Prostate gland (tissue), 2 donors: ENCODE data around the gene REM2. TPM values are rescaled to one million over a fixed set of nuclear protein-coding genes. Genes with fewer than 3 reads are reported as not detected.

ENCODE experiments used
- DNase-seq: peaks from one replicate; pipeline ENCODE4 v3.0.0-alpha.2; 2019; ENCODE audit warnings: low spot score
- H3K27ac ChIP-seq, 2 donors: fragments of 200-600 bp; sonication (generic); 2 replicates each; pipeline ENCODE4 v1.5.1; 2017 to 2019
- H3K27me3 ChIP-seq: fragments of 200-600 bp; sonication (generic); replicated peaks from 2 replicates; pipeline ENCODE4 v1.5.1; 2019; ENCODE audit not compliant: insufficient read depth
- H3K36me3 ChIP-seq, 2 donors: fragments of 200-600 bp; sonication (generic); 1 replicate in 1 of 2; 2 replicates in 1 of 2; pipeline versions ENCODE4 v1.5.1 to v1.8.1; 2017 to 2019
- H3K4me1 ChIP-seq: fragments of 200-600 bp; sonication (generic); replicated peaks from 2 replicates; pipeline ENCODE4 v1.5.1; 2019
- H3K4me3 ChIP-seq, 2 donors: fragments of 200-600 bp; sonication (generic); 2 replicates each; pipeline ENCODE4 v1.5.1; 2017 to 2019
- H3K9me3 ChIP-seq: fragments of 200-600 bp; sonication (generic); 2 replicates; pipeline ENCODE4 v1.5.1; 2017
- POLR2A ChIP-seq: fragments of 450-650 bp; IDR thresholded peaks from one replicate; pipeline ENCODE4 v1.6.1; 2016; ENCODE audit warnings: antibody characterized with exemption, mild to moderate bottlenecking
- POLR2AphosphoS5 ChIP-seq: sonication (generic); formaldehyde crosslinking; IDR thresholded peaks from one replicate; pipeline ENCODE4 v1.6.1; 2017; ENCODE audit warnings: antibody characterized with exemption
- WGBS: methylation state at CpG from one replicate; pipeline ENCODE4 v1.1.5; 2018; 5-methylcytosine and 5-hydroxymethylcytosine counted together
- intact Hi-C: fragments of 100-400 bp; cut with DNase I; formaldehyde crosslinking; loops from one replicate; pipeline ENCODE4 v1.14.2; 2022
- total RNA-seq, 2 donors: library from RNA; depleted of rRNA; stranded (reverse); fragments of >200 nt; gene quantifications; one replicate each; pipeline ENCODE4 v1.1.0, GENCODE V29; 2016
- TF ChIP-seq, protein P1 (sequence below), 4 experiments: fragments of 200-600 bp in 2 of 4; fragments of 450-650 bp in 2 of 4; sonication (generic) in 2 of 4; IDR thresholded peaks; 1 replicate in 3 of 4; 2 replicates in 1 of 4; pipeline ENCODE4 v1.5.1; 2016 to 2019; ENCODE audit warnings: antibody characterized with exemption in 4 of 4, mild to moderate bottlenecking in 2 of 4, moderate library complexity in 2 of 4

REM2 gene
- total RNA-seq, result 1 to 10 TPM in 1 of 2 donors, under 1 TPM in 1; 0.62 to 1.0 TPM

- no peak for TF ChIP-seq POLR2AphosphoS5
- TF ChIP-seq, protein P1, sequence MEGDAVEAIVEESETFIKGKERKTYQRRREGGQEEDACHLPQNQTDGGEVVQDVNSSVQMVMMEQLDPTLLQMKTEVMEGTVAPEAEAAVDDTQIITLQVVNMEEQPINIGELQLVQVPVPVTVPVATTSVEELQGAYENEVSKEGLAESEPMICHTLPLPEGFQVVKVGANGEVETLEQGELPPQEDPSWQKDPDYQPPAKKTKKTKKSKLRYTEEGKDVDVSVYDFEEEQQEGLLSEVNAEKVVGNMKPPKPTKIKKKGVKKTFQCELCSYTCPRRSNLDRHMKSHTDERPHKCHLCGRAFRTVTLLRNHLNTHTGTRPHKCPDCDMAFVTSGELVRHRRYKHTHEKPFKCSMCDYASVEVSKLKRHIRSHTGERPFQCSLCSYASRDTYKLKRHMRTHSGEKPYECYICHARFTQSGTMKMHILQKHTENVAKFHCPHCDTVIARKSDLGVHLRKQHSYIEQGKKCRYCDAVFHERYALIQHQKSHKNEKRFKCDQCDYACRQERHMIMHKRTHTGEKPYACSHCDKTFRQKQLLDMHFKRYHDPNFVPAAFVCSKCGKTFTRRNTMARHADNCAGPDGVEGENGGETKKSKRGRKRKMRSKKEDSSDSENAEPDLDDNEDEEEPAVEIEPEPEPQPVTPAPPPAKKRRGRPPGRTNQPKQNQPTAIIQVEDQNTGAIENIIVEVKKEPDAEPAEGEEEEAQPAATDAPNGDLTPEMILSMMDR (IDR thresholded peaks at IDR 0.05), result no peak
- TF ChIP-seq POLR2A, result no peak
- no peaks in the 10 kb centered on the region for H3K9me3 ChIP-seq
- no peaks in the 10 kb centered on the region for H3K27me3 ChIP-seq
- no peak within 1 kb of the TSS for H3K27ac ChIP-seq
- H3K36me3 ChIP-seq, result peaks cover 0 to 5% of the 10 kb centered on the region in 2 donors
- DNase-seq, result no peak
- no peak within 1 kb of the TSS for H3K4me3 ChIP-seq
- intact Hi-C loops, result no loop called here
- WGBS, result 33% methylated on average over 14 of the region's 15 CpGs
- H3K4me1 ChIP-seq, result no peaks in the 10 kb centered on the region
Observed at GRCh38 chr14:22883173-22883976, at the start of gene REM2. TSS of gene REM2 (plus strand) at chr14:22883222. CDS start at chr14:22883288, 66 bp downstream.

- Histone ChIP-seq H3K4me3 (no peak overlapping the region), H3K27ac (peak overlapping the region in 1 of 2 donors; percentile 92), H3K27me3 (no peaks in the 10 kb centered on the region), H3K9me3 (no peaks in the 10 kb centered on the region), H3K4me1 (peaks cover 3% of the 10 kb centered on the region), H3K36me3 (peaks cover 0 to 9% of the 10 kb centered on the region in 2 donors)
- DNase-seq, result no peak
- intact Hi-C loops, result loop anchor here (5.0 kb wide), 1 partner anchor 248 kb away; the partner anchor contains the start of gene DAD1
- 75% methylated on average over 3 of the region's 3 CpGs for WGBS
- no peak for TF ChIP-seq POLR2AphosphoS5
- no peak for TF ChIP-seq POLR2A
- TF ChIP-seq, protein P1 (IDR thresholded peaks at IDR 0.05), result no peak
Observed at GRCh38 chr14:22835505-22835904, 47.5 kb upstream of the REM2 start.

DNA sequence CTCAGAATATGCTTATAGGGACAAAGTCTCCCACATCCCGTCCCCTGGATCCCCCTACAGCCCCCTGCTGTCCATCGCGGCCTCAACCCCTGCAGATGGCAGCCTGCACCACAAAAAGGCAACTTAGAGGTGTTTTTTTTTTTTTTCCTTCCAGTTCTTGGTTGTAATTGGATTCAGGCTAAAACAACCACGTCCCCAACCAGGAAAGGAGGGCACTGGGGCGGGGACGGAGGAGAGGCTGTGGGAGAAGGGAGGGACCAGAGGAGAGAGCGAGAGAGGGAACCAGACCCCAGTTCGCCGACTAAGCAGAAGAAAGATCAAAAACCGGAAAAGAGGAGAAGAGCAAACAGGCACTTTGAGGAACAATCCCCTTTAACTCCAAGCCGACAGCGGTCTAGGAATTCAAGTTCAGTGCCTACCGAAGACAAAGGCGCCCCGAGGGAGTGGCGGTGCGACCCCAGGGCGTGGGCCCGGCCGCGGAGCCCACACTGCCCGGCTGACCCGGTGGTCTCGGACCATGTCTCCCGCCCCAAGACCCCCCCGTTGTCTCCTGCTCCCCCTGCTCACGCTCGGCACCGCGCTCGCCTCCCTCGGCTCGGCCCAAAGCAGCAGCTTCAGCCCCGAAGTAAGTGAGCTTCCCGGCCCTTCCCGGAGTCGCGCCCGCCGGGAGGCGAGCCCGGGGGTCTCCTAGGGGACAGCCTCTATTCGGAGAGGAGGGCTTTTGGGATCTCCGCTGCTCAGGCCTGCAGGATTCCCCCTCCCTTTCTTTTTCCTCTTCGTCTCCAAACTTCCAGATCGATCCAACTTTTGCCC is 46.5 kb upstream of the REM2 start, which contains the start of gene MMP14:
Gene MMP14, plus strand, starts transcription at position 285 of the 813 bp plus-strand sequence. Its CDS starts 233 bp downstream, at position 518.
- WGBS, result under 1% methylated on average over 46 of the region's 46 CpGs
- Histone ChIP-seq H3K36me3 (peaks cover 0 to 9% of the 10 kb centered on the region in 2 donors), H3K27ac (peak within 1 kb of the TSS; percentile 92 to 93), H3K27me3 (no peaks in the 10 kb centered on the region), H3K9me3 (no peaks in the 10 kb centered on the region), H3K4me3 (peak within 1 kb of the TSS; percentile 71 to 82), H3K4me1 (no peaks in the 10 kb centered on the region)
- intact Hi-C loops, result loop anchor here (1.0 to 5.0 kb wide), 2 partner anchors 17 to 249 kb away; partner anchors contain the start of gene DAD1
- peak; percentile 81 for DNase-seq
- peak; percentile 90 for TF ChIP-seq POLR2A
- TF ChIP-seq, protein P1 (IDR thresholded peaks at IDR 0.05), result peak in 3 of 4 experiments; percentile 33 to 58 (median 53)
- peak; percentile 87 for TF ChIP-seq POLR2AphosphoS5

DNA sequence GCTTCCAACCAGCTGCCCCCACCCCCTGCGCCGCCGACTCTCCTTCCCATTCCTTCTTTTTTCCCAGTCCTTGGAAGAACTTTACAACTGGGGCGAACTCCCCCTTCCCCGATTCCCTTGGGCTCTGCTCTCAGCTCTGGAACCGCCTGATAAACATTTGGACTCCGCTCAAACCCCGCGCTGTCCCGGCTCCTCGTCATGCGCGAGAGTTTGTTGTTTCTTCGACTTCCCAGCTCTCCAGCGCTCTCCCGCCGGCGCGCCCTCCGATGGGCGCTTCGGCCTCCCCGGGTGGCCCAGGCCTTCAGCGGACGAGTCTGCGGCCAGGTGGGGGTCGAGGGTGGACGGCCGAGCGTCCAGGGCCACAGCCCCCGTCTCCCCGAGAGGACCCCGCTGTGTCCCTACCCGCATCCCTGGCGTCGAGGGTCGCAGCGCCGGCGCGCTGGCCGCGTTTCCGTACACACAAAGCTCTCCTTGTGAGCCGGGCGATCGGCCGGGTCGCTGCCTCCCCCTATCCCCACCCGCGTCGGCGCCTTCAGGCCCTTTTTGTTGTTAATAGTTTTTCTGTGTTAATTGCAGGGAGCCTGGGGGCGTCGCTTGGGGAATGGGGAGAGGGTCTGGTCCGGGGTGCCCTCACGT is 45.8 kb upstream of the REM2 start:
- no peak for DNase-seq
- peaks cover 5 to 12% of the 10 kb centered on the region in 2 donors for H3K36me3 ChIP-seq
- no peaks in the 10 kb centered on the region for H3K27me3 ChIP-seq
- no peak for TF ChIP-seq POLR2A
- TF ChIP-seq, protein P1 (IDR thresholded peaks at IDR 0.05), result no peak
- TF ChIP-seq POLR2AphosphoS5, result no peak
- peak overlapping the region; percentile 71 to 82 for H3K4me3 ChIP-seq
- no peaks in the 10 kb centered on the region for H3K4me1 ChIP-seq
- H3K9me3 ChIP-seq, result no peaks in the 10 kb centered on the region
- 1% methylated on average over 57 of the region's 57 CpGs for WGBS
- H3K27ac ChIP-seq, result peak overlapping the region; percentile 92 to 93
- intact Hi-C loops, result loop anchor here (5.0 kb wide), 1 partner anchor 250 kb away; the partner anchor contains the start of gene DAD1
